GM23248 (cell line): ENCODE data around the gene TIMP3. TPM values are rescaled to one million over a fixed set of nuclear protein-coding genes. Genes with fewer than 3 reads are reported as not detected.
A peak's percentile ranks its signal among the peaks of the same experiment; 100 is the strongest.

Source experiments
- DNase-seq: peaks from one replicate; pipeline ENCODE4 v3.0.0-alpha.2; 2015
- H2AFZ ChIP-seq: fragments of 200-600 bp; sonication (generic); 2 replicates; pipeline ENCODE4 v1.6.1; 2016; ENCODE audit warnings: antibody characterized with exemption
- H3F3A ChIP-seq: fragments of 200-600 bp; sonication (generic); 2 replicates; pipeline ENCODE4 v1.6.1; 2016; ENCODE audit warnings: mild to moderate bottlenecking, antibody characterized with exemption, mixed run types; ENCODE audit not compliant: insufficient read depth
- H3K27ac ChIP-seq: fragments of 200-600 bp; sonication (generic); 2 replicates; pipeline ENCODE4 v1.5.1; 2016; ENCODE audit warnings: mild to moderate bottlenecking
- H3K27me3 ChIP-seq: fragments of 200-600 bp; sonication (generic); replicated peaks from 2 replicates; pipeline ENCODE4 v1.6.1; 2016; ENCODE audit warnings: mild to moderate bottlenecking; ENCODE audit not compliant: insufficient read depth
- H3K36me3 ChIP-seq: fragments of 200-600 bp; sonication (generic); 2 replicates; pipeline ENCODE4 v1.6.1; 2016; ENCODE audit warnings: low read depth, mild to moderate bottlenecking
- H3K4me1 ChIP-seq: fragments of 200-600 bp; sonication (generic); 2 replicates; pipeline ENCODE4 v1.6.1; 2016; ENCODE audit warnings: mild to moderate bottlenecking; ENCODE audit not compliant: insufficient read depth
- H3K4me2 ChIP-seq: fragments of 200-600 bp; sonication (generic); one replicate; pipeline ENCODE4 v1.6.1; 2016; ENCODE audit warnings: mild to moderate bottlenecking; ENCODE audit not compliant: unreplicated experiment
- H3K4me3 ChIP-seq: fragments of 200-600 bp; sonication (generic); 2 replicates; pipeline ENCODE4 v1.5.1; 2016; ENCODE audit warnings: mild to moderate bottlenecking
- H3K79me2 ChIP-seq: fragments of 200-600 bp; sonication (generic); 2 replicates; pipeline ENCODE4 v1.6.1; 2016; ENCODE audit warnings: mild to moderate bottlenecking; ENCODE audit not compliant: insufficient read depth
- H3K9ac ChIP-seq: fragments of 200-600 bp; sonication (generic); 2 replicates; pipeline ENCODE4 v1.6.1; 2016; ENCODE audit warnings: mild to moderate bottlenecking
- H3K9me2 ChIP-seq: fragments of 200-600 bp; sonication (generic); 2 replicates; pipeline ENCODE4 v1.6.1; 2016; ENCODE audit warnings: mixed run types, mild to moderate bottlenecking, moderate library complexity; ENCODE audit not compliant: insufficient read depth
- H3K9me3 ChIP-seq: fragments of 200-600 bp; sonication (generic); one replicate; pipeline ENCODE4 v1.6.1; 2017; ENCODE audit warnings: low read depth
- H4K20me1 ChIP-seq: fragments of 200-600 bp; sonication (generic); 2 replicates; pipeline ENCODE4 v1.6.0; 2016; ENCODE audit not compliant: insufficient read depth
- EZH2 ChIP-seq: fragments of 200-600 bp; sonication (generic); IDR thresholded peaks from 2 replicates; pipeline ENCODE4 v1.6.1; 2018; ENCODE audit warnings: antibody characterized with exemption, mild to moderate bottlenecking; ENCODE audit not compliant: insufficient read depth, poor library complexity, severe bottlenecking
- EZH2phosphoT487 ChIP-seq: fragments of 200-600 bp; sonication (generic); IDR thresholded peaks from 2 replicates; pipeline ENCODE4 v1.6.1; 2018; ENCODE audit warnings: antibody characterized with exemption, moderate library complexity, mild to moderate bottlenecking, low read depth; ENCODE audit not compliant: insufficient read depth
- WGBS, 2 experiments: methylation state at CpG; one replicate each; pipeline ENCODE4 v1.1.6; 2015 to 2017; ENCODE audit warnings: low lambda C conversion rate in 2 of 2, low coverage in 1 of 2; ENCODE audit errors: missing lambda C conversion rate in 2 of 2; 5-methylcytosine and 5-hydroxymethylcytosine counted together
- in situ Hi-C: fragments of 300-500 bp; cut with MboI; formaldehyde crosslinking; loops from 2 replicates; pipeline ENCODE4 v1.15.0; 2020
- polyA plus RNA-seq: library from polyadenylated mRNA; unstranded; fragments of >200 nt; fragmentation: Nextera tagmentation; extraction: Ambion mirVana; gene quantifications from 2 replicates; pipeline ENCODE4 v1.2.1, GENCODE V29; 2016
- total RNA-seq: library from RNA; depleted of rRNA; stranded (reverse); fragments of >200 nt; shearing (Covaris generic); gene quantifications from 2 replicates; pipeline ENCODE4 v1.2.3, GENCODE V29; 2014

TIMP3 gene
- total and polyA plus RNA-seq, 2 experiments from 2014 or later = 1,254 to 1,465 TPM

GRCh38 chr22:32897400-32897799 is 95.9 kb downstream of the TIMP3 start:
- no peaks in the 10 kb centered on the region for H3F3A ChIP-seq
- peaks cover 20% of the 10 kb centered on the region for H3K27me3 ChIP-seq
- peak; percentile 84 for DNase-seq
- H3K9ac ChIP-seq = no peak overlapping the region
- 66 to 75% methylated on average over 4 to 5 of the region's 5 CpGs for WGBS, 2 experiments
- TF ChIP-seq EZH2 (no peak), EZH2phosphoT487 (no peak)
- no peak overlapping the region for H3K27ac ChIP-seq
- no peak overlapping the region for H3K4me2 ChIP-seq
- no peaks in the 10 kb centered on the region for H3K9me2 ChIP-seq
- no peaks in the 10 kb centered on the region for H4K20me1 ChIP-seq
- H3K79me2 ChIP-seq = no peaks in the 10 kb centered on the region
- no peaks in the 10 kb centered on the region for H3K4me1 ChIP-seq
- no peak overlapping the region for H3K4me3 ChIP-seq
- in situ Hi-C loops = no loop called here
- no peak overlapping the region for H2AFZ ChIP-seq
- H3K36me3 ChIP-seq = no peaks in the 10 kb centered on the region
- no peaks in the 10 kb centered on the region for H3K9me3 ChIP-seq

DNA sequence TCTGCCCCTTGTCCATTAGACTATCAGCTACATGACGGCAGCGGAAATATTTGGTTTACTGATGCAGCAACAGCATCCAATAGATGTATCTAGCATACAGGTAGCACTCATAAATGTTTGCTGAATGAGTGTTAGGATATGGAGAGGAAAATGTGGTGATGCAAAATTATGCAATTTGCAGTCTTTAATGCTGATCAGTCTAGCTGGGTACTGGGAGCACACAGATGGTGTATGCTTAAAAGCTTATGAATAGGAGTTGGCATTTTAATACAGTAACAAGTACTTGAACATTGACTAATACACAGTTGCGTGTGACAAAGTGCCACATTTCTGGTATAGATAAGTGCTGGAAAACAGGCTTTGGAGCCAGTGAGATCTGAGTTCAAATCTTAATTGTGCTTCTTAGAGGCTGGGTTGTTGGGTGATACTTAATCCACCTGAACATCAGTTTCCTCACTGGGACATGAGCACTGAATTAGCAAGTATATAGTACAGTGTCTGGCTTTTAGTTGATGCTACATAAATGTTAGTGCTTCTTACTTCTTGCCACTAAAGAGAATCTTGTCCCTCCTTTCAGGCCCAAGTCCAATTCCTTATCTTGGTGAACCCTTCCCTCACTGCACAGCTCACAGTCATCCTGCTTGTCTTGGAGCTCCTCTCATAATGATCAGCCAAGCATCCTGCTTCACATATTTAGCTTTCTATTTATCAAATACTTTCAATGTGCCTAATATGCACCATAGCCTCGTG is 99.6 kb downstream of the TIMP3 start:
- H3K4me1 ChIP-seq = no peaks in the 10 kb centered on the region
- H3K4me3 ChIP-seq = no peak overlapping the region
- no peaks in the 10 kb centered on the region for H3F3A ChIP-seq
- peaks cover 17% of the 10 kb centered on the region for H3K27me3 ChIP-seq
- H3K27ac ChIP-seq = no peak overlapping the region
- no peaks in the 10 kb centered on the region for H3K36me3 ChIP-seq
- no peak overlapping the region for H3K4me2 ChIP-seq
- H4K20me1 ChIP-seq = no peaks in the 10 kb centered on the region
- H3K9ac ChIP-seq = no peak overlapping the region
- no peak for DNase-seq
- no peaks in the 10 kb centered on the region for H3K9me2 ChIP-seq
- WGBS, 2 experiments = 76 to 80% methylated on average over 4 of the region's 4 CpGs
- no peaks in the 10 kb centered on the region for H3K9me3 ChIP-seq
- in situ Hi-C loops = no loop called here
- TF ChIP-seq EZH2phosphoT487 (no peak), EZH2 (no peak)
- no peaks in the 10 kb centered on the region for H3K79me2 ChIP-seq
- H2AFZ ChIP-seq = no peak overlapping the region

- H3F3A ChIP-seq = no peaks in the 10 kb centered on the region
- no peak overlapping the region for H3K9ac ChIP-seq
- H3K36me3 ChIP-seq = no peaks in the 10 kb centered on the region
- H2AFZ ChIP-seq = no peak overlapping the region
- WGBS, 2 experiments = 30 to 31% methylated on average over 1 of the region's 1 CpG
- H3K9me2 ChIP-seq = no peaks in the 10 kb centered on the region
- no peaks in the 10 kb centered on the region for H3K9me3 ChIP-seq
- peaks cover 14% of the 10 kb centered on the region for H3K27me3 ChIP-seq
- no peaks in the 10 kb centered on the region for H4K20me1 ChIP-seq
- no peak for TF ChIP-seq EZH2
- TF ChIP-seq EZH2phosphoT487 = no peak
- DNase-seq = no peak
- no peaks in the 10 kb centered on the region for H3K4me1 ChIP-seq
- H3K4me3 ChIP-seq = no peak overlapping the region
- H3K27ac ChIP-seq = no peak overlapping the region
- H3K4me2 ChIP-seq = no peak overlapping the region
- in situ Hi-C loops = no loop called here
- H3K79me2 ChIP-seq = no peaks in the 10 kb centered on the region
These were observed 100.4 kb downstream of the TIMP3 start for GRCh38 chr22:32901925-32902324.

GRCh38 chr22:32903507-32903906 is 102.0 kb downstream of the TIMP3 start:
- H3K27ac ChIP-seq = no peak overlapping the region
- TF ChIP-seq EZH2phosphoT487 (no peak), EZH2 (no peak)
- no peaks in the 10 kb centered on the region for H3K9me3 ChIP-seq
- 71 to 78% methylated on average over 5 of the region's 5 CpGs for WGBS, 2 experiments
- no peak overlapping the region for H3K4me3 ChIP-seq
- H4K20me1 ChIP-seq = no peaks in the 10 kb centered on the region
- H3K27me3 ChIP-seq = peaks cover 15% of the 10 kb centered on the region
- H3F3A ChIP-seq = no peaks in the 10 kb centered on the region
- DNase-seq = no peak
- no peak overlapping the region for H2AFZ ChIP-seq
- H3K9me2 ChIP-seq = no peaks in the 10 kb centered on the region
- H3K79me2 ChIP-seq = no peaks in the 10 kb centered on the region
- in situ Hi-C loops = no loop called here
- H3K4me2 ChIP-seq = no peak overlapping the region
- no peaks in the 10 kb centered on the region for H3K4me1 ChIP-seq
- no peaks in the 10 kb centered on the region for H3K36me3 ChIP-seq
- H3K9ac ChIP-seq = no peak overlapping the region
